Body of pancreas (tissue), 4 donors: ENCODE results near the gene ERICH2.

Source experiments
- CTCF ChIP-seq, 7 experiments: fragments of 450-650 bp in 4 of 7; fragments of 200-600 bp in 3 of 7; sonication (generic) in 3 of 7; IDR thresholded peaks; one replicate each; pipeline ENCODE4 v1.5.1; 2016 to 2019; ENCODE audit warnings: antibody characterized with exemption in 7 of 7
- POLR2A ChIP-seq, 3 donors: fragments of 450-650 bp; IDR thresholded peaks; one replicate each; pipeline ENCODE4 v1.6.1; 2016; ENCODE audit warnings: antibody characterized with exemption in 3 of 3, mild to moderate bottlenecking in 2 of 3

GRCh38 chr2:170771421-170771937, 1.3 kb downstream of the ERICH2 start:
- TF ChIP-seq POLR2A (IDR thresholded peaks at IDR 0.05) (no peak), CTCF (IDR thresholded peaks at IDR 0.05) (no peak)
